NT2/D1 (cell line): Measurements from ENCODE around the gene ADORA1.

Experiments
- SUZ12 ChIP-seq: IDR thresholded peaks from 2 replicates; pipeline ENCODE4 v1.6.1; 2011; ENCODE audit not compliant: insufficient read length, insufficient read depth; ENCODE audit errors: extremely low read depth
- YY1 ChIP-seq: IDR thresholded peaks from 2 replicates; pipeline ENCODE4 v1.6.1; 2011; ENCODE audit not compliant: insufficient read length, insufficient read depth
- ZNF274 ChIP-seq: IDR thresholded peaks from 2 replicates; pipeline ENCODE4 v1.6.1; 2011; ENCODE audit warnings: mild to moderate bottlenecking, low read depth, low read length

GRCh38 chr1:203098445-203098844, 29.1 kb upstream of the ADORA1 start:
- TF ChIP-seq ZNF274 (no peak), YY1 (no peak), SUZ12 (no peak)
